ENCODE measurements around the gene H6PD. TPM values are rescaled to one million over a fixed set of nuclear protein-coding genes. Genes with fewer than 3 reads are reported as not detected.

H6PD gene, protein sequence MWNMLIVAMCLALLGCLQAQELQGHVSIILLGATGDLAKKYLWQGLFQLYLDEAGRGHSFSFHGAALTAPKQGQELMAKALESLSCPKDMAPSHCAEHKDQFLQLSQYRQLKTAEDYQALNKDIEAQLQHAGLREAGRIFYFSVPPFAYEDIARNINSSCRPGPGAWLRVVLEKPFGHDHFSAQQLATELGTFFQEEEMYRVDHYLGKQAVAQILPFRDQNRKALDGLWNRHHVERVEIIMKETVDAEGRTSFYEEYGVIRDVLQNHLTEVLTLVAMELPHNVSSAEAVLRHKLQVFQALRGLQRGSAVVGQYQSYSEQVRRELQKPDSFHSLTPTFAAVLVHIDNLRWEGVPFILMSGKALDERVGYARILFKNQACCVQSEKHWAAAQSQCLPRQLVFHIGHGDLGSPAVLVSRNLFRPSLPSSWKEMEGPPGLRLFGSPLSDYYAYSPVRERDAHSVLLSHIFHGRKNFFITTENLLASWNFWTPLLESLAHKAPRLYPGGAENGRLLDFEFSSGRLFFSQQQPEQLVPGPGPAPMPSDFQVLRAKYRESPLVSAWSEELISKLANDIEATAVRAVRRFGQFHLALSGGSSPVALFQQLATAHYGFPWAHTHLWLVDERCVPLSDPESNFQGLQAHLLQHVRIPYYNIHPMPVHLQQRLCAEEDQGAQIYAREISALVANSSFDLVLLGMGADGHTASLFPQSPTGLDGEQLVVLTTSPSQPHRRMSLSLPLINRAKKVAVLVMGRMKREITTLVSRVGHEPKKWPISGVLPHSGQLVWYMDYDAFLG
- total RNA-seq: 10 to 100 TPM; 21.0 to 56.8 (median 37.0) TPM
- 10 to 100 TPM in 2 of 3 donors, 1 to 10 TPM in 1; 5.8 to 23.4 (median 14.9) TPM for polyA plus RNA-seq
- long read RNA-seq, donor 1, full-length matches to known transcripts: 1 of 37 reads
- long read RNA-seq, donor 1, partial matches to known transcripts: 5 of 37 reads
- long read RNA-seq, donor 1, other reads (novel, unspliced or antisense): 31 of 37 reads
- long read RNA-seq, donor 2, full-length matches to known transcripts: 6 of 127 reads
- long read RNA-seq, donor 2, partial matches to known transcripts: 35 of 127 reads
- long read RNA-seq, donor 2, other reads (novel, unspliced or antisense): 86 of 127 reads

DNA sequence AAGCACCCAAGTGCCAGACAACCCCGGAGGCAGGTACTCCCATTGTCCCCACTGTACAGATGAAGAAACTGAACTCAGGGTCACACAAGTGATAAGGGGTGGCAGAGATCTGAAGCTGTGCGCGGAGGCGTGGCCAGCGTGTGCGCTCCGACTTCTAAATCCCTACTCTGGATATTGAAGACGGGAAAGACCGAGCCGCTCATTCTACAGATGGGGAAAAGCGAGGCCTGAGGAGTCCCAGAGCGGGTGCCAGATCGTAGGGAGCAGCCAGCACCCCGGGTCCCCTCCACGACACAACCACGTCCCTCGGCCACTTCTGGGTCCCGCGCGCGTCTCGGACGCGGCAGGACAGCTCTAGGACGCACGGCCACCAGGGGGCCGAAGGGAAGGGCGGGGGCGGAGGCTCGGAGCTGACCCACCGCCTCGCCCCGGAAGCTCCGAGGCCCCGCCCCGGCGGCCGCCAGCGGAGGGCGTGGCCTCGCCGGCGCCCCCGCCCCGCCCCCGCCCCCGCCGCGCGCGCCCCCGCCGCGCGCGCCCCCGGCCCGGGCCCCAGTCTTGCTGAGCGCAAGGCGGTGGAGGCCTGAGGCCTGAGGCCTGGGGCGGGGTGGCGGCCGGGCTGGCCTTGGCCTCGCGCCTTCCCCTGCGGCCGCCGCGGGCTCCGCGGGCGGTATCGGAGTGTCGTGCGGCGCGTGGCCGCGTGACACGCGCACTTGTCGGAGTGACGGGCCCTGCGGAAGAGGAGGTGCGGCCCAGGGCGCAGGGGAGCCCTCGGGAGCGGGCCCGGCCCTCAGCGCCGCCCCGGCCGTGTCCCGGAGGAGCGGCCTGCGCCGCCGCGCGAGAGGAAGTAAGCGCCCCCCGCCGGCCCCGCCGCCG, at the start of gene H6PD:
TSS of gene H6PD (plus strand) at position 552 of the 873 bp plus-strand sequence. CDS start 10,161 bp downstream, outside the sequence.
- Histone ChIP-seq H3K27ac (peak within 1 kb of the TSS; percentile 90), H3K27me3 (ENCODE audit: insufficient read depth in 3 of 3, low read length in 2 of 3) (no peaks in the 10 kb centered on the region), H3K36me3 (ENCODE audit: insufficient read depth in 1 of 2, low read depth in 1 of 2) (no peaks in the 10 kb centered on the region), H3K9me3 (no peaks in the 10 kb centered on the region), H3K4me1 (peaks cover 67% of the 10 kb centered on the region), H3K4me3 (peak within 1 kb of the TSS; percentile 71)
- 2 to 7% (median 2%) methylated on average over 26 to 103 of the region's 106 CpGs for WGBS, 3 donors
- DNase-seq (peak; percentile 91 to 95), ATAC-seq (peak; percentile 62 to 73 (median 70))
- TF ChIP-seq, protein P1, sequence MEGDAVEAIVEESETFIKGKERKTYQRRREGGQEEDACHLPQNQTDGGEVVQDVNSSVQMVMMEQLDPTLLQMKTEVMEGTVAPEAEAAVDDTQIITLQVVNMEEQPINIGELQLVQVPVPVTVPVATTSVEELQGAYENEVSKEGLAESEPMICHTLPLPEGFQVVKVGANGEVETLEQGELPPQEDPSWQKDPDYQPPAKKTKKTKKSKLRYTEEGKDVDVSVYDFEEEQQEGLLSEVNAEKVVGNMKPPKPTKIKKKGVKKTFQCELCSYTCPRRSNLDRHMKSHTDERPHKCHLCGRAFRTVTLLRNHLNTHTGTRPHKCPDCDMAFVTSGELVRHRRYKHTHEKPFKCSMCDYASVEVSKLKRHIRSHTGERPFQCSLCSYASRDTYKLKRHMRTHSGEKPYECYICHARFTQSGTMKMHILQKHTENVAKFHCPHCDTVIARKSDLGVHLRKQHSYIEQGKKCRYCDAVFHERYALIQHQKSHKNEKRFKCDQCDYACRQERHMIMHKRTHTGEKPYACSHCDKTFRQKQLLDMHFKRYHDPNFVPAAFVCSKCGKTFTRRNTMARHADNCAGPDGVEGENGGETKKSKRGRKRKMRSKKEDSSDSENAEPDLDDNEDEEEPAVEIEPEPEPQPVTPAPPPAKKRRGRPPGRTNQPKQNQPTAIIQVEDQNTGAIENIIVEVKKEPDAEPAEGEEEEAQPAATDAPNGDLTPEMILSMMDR (IDR thresholded peaks at IDR 0.05): peak; percentile 62
- intact Hi-C loops (cut with DNase I): loop anchor here in 1 of 2 donors (5.0 kb wide), 1 partner anchor 107 kb away; the partner anchor contains the start of gene GPR157

DNA sequence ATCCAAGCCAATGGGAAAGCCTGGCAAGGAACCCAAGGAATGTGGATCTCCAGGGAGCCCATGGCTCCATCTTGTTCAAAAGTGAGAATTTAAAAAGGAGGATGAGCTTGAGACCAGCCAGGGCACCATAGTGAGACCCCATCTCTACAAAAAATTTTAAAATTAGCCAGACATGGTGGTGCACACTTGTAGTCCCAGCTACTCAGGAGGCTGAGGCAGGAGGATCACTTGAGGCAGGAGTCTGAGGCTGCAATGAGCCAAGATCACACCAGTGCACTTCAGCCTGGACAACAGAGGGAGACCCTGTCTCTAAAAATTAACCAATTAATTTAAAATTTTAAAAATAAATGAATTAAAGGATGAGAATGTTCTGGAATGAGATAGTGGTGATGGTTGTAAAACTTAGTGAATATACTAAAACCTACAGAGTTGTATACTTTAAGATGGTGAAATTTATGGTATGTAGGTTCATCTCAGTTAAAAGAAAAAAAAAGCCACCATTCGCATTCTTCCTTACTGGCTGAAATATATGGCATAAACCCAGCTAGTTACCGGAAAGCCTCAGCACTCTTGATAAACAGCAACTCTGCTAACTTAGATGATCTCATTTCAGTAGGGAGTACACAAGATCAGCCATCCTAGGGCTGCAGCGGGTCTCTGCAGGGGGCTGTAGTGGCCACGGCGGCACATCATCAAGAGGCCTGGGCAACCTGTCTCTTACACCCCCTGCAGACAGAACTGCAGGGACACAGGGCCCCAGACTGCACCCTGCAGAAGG, 48.3 kb upstream of the H6PD start:
- TF ChIP-seq, protein P1 (IDR thresholded peaks at IDR 0.05): no peak
- Histone ChIP-seq H3K27me3 (ENCODE audit: insufficient read depth in 3 of 3, low read length in 2 of 3) (peaks cover 0 to 14% (median 0%) of the 10 kb centered on the region in 3 donors), H3K9me3 (no peaks in the 10 kb centered on the region), H3K36me3 (ENCODE audit: insufficient read depth in 1 of 2, low read depth in 1 of 2) (no peaks in the 10 kb centered on the region), H3K4me3 (no peak overlapping the region), H3K4me1 (no peaks in the 10 kb centered on the region), H3K27ac (no peak overlapping the region)
- intact Hi-C loops (cut with DNase I): no loop called here
- DNase-seq (no peak), ATAC-seq (no peak)
- 65 to 78% (median 75%) methylated on average over 5 of the region's 5 CpGs for WGBS, 3 donors

DNA sequence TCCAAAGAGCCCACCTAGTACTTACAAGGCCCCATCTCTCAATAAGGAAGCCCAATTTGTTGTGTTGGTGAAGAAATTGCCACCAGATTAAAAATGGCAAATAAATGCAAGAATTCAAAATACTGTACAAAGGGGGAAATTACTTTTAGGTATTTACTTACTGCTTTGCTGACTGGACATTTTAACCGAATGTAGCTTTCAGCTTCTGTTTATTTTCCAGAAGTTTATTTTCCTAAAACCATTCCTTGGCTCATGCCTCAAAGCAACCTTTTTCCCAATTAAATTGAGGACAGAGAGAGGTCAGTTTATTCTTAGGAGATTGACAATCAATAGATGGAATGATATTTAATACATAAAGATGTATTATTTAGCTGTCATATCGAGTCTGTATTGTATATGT, 47.6 kb upstream of the H6PD start:
- 66 to 80% (median 72%) methylated on average over 2 of the region's 2 CpGs for WGBS, 3 donors

More for the DNA sequence above, 47.6 kb upstream of the H6PD start:
- H3K4me1 ChIP-seq: no peaks in the 10 kb centered on the region
- no peak for DNase-seq
- intact Hi-C loops (cut with DNase I): no loop called here
- ATAC-seq: no peak
- H3K27me3 ChIP-seq (ENCODE audit: insufficient read depth in 3 of 3, low read length in 2 of 3): peaks cover 0 to 12% (median 0%) of the 10 kb centered on the region in 3 donors
- H3K4me3 ChIP-seq: no peak overlapping the region
- H3K9me3 ChIP-seq: no peaks in the 10 kb centered on the region
- H3K27ac ChIP-seq: no peak overlapping the region
- TF ChIP-seq, protein P1 (IDR thresholded peaks at IDR 0.05): no peak
- H3K36me3 ChIP-seq (ENCODE audit: insufficient read depth in 1 of 2, low read depth in 1 of 2): no peaks in the 10 kb centered on the region
